T-helper 17 cell (primary cell): Measurements from ENCODE around the gene CLINT1. TPM values are rescaled to one million over a fixed set of nuclear protein-coding genes. Genes with fewer than 3 reads are reported as not detected.
A peak's percentile ranks its signal among the peaks of the same experiment; 100 is the strongest.

Experiments
- ATAC-seq: fragments of 150-1000 bp; cut with Tn5 transposase; 2 replicates; pipeline ENCODE4 v1.10.0; 2021; ENCODE audit warnings: mild to moderate bottlenecking, moderate library complexity
- DNase-seq, 3 donors: peaks; one replicate each; pipeline versions ENCODE4 v3.0.0 to v3.0.0-alpha.2; 2020 to 2021
- H3K9me3 ChIP-seq: one replicate; pipeline ENCODE4 v1.7.0; 2013; ENCODE audit warnings: low read length, mild to moderate bottlenecking; ENCODE audit not compliant: control insufficient read depth, poor library complexity, severe bottlenecking
- H3K27ac Mint-ChIP-seq: one replicate; pipeline ENCODE4 v1.8.0; 2022; ENCODE audit warnings: mild to moderate bottlenecking, moderate library complexity, mixed read lengths
- H3K27me3 Mint-ChIP-seq: one replicate; pipeline ENCODE4 v1.8.0; 2022; ENCODE audit warnings: mixed read lengths
- H3K36me3 Mint-ChIP-seq: one replicate; pipeline ENCODE4 v1.8.0; 2022; ENCODE audit warnings: low read depth, mixed read lengths
- H3K4me1 Mint-ChIP-seq: one replicate; pipeline ENCODE4 v1.8.0; 2022; ENCODE audit warnings: mild to moderate bottlenecking, mixed read lengths
- H3K4me3 Mint-ChIP-seq: one replicate; pipeline ENCODE4 v1.8.0; 2022; ENCODE audit warnings: mild to moderate bottlenecking, moderate library complexity, mixed read lengths
- total RNA-seq, 4 donors: library from RNA in 2 of 4; stranded (reverse) in 2 of 4; gene quantifications; one replicate each; pipeline ENCODE4 v1.2.3 and lab custom pipeline; 2022 to 2026

CLINT1 gene
- total RNA-seq, 2 donors from 2014 or later, result 92.7 to 102 TPM

- H3K36me3 Mint-ChIP-seq, result peaks cover 2% of the 10 kb centered on the region
- H3K4me1 Mint-ChIP-seq, result peaks cover 2% of the 10 kb centered on the region
- H3K9me3 ChIP-seq, result no peaks in the 10 kb centered on the region
- no peaks in the 10 kb centered on the region for H3K27me3 Mint-ChIP-seq
- no peak overlapping the region for H3K27ac Mint-ChIP-seq
- DNase-seq, result no peak
- no peak for ATAC-seq
- no peak overlapping the region for H3K4me3 Mint-ChIP-seq
These were observed 18.9 kb upstream of the CLINT1 start for GRCh38 chr5:157877821-157878220.

- Mint-ChIP-seq H3K27me3 (peaks cover 8% of the 10 kb centered on the region), H3K27ac (no peak overlapping the region), H3K4me1 (peaks cover 4% of the 10 kb centered on the region), H3K36me3 (no peaks in the 10 kb centered on the region), H3K4me3 (no peak overlapping the region)
- no peaks in the 10 kb centered on the region for H3K9me3 ChIP-seq
- ATAC-seq (no peak), DNase-seq (no peak)
These were observed 15.9 kb upstream of the CLINT1 start for GRCh38 chr5:157874861-157875260.

DNA sequence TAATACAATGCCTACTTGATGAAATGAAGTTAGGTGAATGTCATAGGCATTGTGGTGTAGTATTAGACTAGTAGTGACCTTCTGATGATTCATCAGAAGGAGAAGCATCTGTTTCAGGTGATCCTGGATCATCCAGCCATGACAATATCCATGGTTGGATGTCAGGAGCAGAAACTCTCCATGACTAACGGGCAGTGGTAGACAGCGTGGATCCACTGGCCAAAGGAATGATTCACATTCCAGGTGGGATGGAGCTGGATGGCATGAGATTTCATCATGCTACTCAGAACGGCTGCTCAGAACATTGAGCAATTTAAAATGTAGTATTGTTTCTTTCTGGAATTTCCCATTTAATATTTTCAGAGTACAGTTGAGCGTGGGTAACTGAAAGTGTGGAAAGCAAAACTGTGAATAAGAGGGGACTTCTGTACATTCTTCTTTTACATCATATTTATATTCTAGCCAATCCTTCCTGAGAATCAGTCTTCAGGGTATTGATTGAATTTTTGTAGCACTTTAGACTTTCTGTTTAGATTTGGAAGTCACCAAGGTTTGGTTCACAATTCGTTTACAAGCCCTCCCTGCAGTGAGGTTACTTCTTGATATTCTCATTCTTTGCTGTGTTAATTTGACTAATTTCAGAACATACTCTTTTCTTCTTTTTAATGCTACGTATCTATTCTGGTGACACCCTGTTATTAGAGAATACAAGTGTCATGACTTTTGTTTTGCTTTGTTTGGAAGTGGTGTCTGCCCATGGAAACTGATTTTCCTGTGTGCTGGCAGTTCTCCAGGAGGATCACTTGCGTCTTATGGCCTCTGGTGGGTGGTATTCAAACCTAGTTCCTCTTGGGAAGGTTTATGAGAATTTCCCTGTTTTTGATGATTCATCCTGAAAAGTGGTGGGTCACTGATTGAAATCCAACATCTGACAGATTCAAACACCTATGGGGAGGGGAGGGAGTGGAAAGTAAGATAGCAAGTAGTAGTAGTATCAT, 12.2 kb upstream of the CLINT1 start:
- H3K4me3 Mint-ChIP-seq, result no peak overlapping the region
- no peak overlapping the region for H3K27ac Mint-ChIP-seq
- H3K36me3 Mint-ChIP-seq, result no peaks in the 10 kb centered on the region
- H3K4me1 Mint-ChIP-seq, result peaks cover 4% of the 10 kb centered on the region
- ATAC-seq, result no peak
- no peaks in the 10 kb centered on the region for H3K9me3 ChIP-seq
- H3K27me3 Mint-ChIP-seq, result peaks cover 8% of the 10 kb centered on the region
- no peak for DNase-seq

DNA sequence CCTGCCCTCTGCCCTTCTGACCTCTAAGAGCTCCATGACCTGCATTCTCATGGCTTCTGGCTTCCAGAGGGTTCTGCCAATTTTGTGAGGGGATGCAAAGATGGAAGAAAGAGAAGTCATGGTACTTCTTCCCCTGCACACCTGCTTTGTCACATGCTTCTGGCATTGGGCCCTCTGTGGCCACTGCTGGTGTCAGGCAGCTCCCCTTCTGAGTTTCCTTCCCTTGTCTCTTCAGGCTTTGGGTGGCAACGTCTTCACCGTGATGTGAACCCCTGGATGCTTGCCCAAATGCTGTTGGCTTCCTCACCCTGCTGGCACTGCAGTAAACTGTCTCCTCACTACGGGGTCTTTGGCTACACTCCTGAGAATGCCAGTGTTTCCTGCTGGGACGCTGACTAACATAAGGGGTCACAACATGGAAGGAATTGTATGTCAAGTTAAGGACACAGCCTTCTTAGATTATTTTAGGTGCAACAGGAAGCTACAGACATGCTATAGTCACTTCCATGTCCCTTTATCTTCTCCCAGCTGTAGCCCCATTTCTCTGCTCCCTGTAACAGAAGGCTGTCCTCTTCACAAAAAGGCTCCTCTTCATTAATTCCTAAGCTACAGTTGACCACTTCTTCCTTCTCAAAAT, 8.9 kb upstream of the CLINT1 start:
- Mint-ChIP-seq H3K4me3 (no peak overlapping the region), H3K36me3 (no peaks in the 10 kb centered on the region), H3K27ac (no peak overlapping the region), H3K27me3 (peaks cover 8% of the 10 kb centered on the region), H3K4me1 (peaks cover 5% of the 10 kb centered on the region)
- DNase-seq, result no peak
- H3K9me3 ChIP-seq, result no peaks in the 10 kb centered on the region
- ATAC-seq, result no peak

- Mint-ChIP-seq H3K36me3 (no peaks in the 10 kb centered on the region), H3K27me3 (peaks cover 6% of the 10 kb centered on the region), H3K27ac (no peak overlapping the region), H3K4me3 (no peak overlapping the region), H3K4me1 (peaks cover 8% of the 10 kb centered on the region)
- no peaks in the 10 kb centered on the region for H3K9me3 ChIP-seq
- DNase-seq (no peak), ATAC-seq (no peak)
These were observed 7.6 kb upstream of the CLINT1 start for GRCh38 chr5:157866536-157866935.

- peaks cover 12% of the 10 kb centered on the region for H3K4me1 Mint-ChIP-seq
- H3K9me3 ChIP-seq, result no peaks in the 10 kb centered on the region
- ATAC-seq (no peak), DNase-seq (no peak)
- no peak overlapping the region for H3K27ac Mint-ChIP-seq
- no peaks in the 10 kb centered on the region for H3K27me3 Mint-ChIP-seq
- H3K36me3 Mint-ChIP-seq, result no peaks in the 10 kb centered on the region
- no peak overlapping the region for H3K4me3 Mint-ChIP-seq
These were observed 6.8 kb upstream of the CLINT1 start for GRCh38 chr5:157865781-157866180.

DNA sequence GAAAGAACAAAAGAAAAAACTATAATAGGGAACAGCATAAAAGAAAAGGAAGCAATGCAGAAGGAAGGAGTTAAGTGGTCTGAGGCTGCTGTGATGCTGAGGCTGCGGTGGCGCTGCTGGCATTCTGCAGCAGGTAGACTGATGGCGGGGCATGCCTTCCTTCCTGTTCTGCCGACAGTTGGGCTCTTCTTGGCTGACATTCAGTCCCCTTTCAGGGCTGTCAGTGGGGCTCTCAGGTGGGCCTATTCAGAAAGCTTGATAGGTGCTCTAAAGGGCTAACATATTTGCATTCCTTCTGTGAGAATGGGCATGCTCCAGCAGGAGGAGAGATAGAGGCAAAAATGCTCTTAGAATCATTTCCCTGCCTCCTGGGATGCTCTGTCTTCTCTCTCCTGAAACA, 5.1 kb upstream of the CLINT1 start:
- Mint-ChIP-seq H3K27ac (peak overlapping the region; percentile 66), H3K4me1 (peaks cover 23% of the 10 kb centered on the region)
- ATAC-seq, result no peak

DNA sequence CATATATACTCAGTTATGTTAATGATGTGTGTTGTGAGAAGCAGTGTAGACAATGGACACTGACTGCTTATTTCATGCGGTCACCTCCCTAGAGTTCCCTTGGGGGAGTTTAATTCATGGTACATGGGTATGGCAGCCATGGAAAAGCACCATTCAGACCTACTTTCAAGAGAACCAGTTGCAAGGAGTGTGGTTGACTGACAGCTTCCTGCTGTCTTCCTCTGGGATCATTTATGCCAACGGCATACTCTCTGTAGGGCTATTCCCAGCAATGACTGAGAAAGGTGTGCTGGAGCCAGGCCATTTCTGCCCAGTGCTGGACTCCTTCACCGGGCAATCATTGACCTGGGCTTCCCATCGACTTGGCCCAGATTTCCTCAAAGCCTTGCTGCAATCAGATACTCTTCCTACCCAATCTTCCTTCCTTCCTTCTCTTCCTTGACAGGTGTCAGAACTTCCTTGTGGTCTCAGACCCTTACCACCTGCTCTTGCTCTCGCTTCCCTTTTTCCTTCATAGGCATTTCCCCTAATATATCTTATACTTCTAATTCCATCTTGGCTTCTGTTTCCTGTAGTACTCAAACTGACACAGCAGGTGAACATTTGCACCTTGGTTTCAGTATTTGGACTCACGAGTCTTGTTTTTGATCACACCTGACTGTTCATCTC, 3.4 kb upstream of the CLINT1 start:
- peaks cover 5% of the 10 kb centered on the region for H3K36me3 Mint-ChIP-seq
- H3K4me1 Mint-ChIP-seq, result peaks cover 33% of the 10 kb centered on the region
- no peak overlapping the region for H3K27ac Mint-ChIP-seq

More for the DNA sequence above, 5.1 kb upstream of the CLINT1 start:
- Mint-ChIP-seq H3K27me3 (no peaks in the 10 kb centered on the region), H3K36me3 (no peaks in the 10 kb centered on the region), H3K4me3 (peak overlapping the region; percentile 49)
- H3K9me3 ChIP-seq, result no peaks in the 10 kb centered on the region
- DNase-seq, result no peak

DNA sequence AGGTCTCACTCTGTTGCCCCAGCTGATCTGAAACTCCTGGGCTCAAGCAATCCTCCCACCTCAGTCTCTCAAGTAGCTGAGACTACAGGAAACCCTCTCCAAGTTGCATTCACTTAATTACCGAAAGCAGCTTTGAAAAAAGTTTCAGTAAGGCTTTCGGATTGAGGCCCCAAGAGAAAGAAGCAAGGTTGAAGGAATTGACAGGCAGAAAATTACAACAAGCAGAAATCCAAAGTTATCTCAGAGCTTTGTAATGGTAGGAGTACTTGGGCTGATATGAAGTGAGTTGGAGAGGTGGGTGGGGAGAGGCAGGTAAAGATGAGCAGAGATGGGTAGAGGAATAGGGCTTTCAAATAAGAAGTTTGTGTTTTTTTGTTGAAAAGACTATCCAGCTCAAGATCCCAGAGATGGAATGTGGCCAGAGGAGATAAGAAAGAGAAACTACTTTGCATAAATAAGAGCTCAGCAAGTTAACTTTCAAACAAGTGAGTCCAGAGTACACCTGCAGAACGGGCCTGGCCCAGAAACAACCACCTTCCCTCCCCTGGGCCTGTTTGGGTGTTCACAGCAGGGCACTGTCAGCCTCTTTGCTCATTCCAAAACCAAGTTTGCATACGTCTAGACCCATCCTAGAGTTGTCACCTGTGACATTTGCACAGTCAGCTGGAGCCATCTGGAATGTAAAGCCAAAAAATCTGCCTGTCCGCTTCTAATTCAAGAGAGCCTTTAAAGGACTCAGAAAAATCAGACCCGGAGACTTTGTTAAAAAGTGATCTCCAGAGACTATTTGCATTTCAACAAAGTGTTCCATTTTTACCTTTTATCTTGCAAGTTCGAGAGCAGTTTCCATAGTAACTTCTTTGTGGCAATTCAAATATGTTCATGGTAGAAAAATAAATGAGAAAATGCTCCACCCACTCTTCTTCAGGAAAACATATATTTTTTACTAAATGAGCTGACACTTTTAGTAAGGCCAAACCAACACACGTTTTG, 2.2 kb upstream of the CLINT1 start:
- Mint-ChIP-seq H3K4me3 (peak overlapping the region; percentile 58), H3K36me3 (peaks cover 5% of the 10 kb centered on the region), H3K27ac (peak overlapping the region; percentile 92), H3K4me1 (peaks cover 40% of the 10 kb centered on the region), H3K27me3 (no peaks in the 10 kb centered on the region)
- DNase-seq (no peak), ATAC-seq (no peak)
- no peaks in the 10 kb centered on the region for H3K9me3 ChIP-seq

More for the DNA sequence above, 3.4 kb upstream of the CLINT1 start:
- DNase-seq (no peak), ATAC-seq (no peak)
- Mint-ChIP-seq H3K4me3 (no peak overlapping the region), H3K27me3 (no peaks in the 10 kb centered on the region)
- no peaks in the 10 kb centered on the region for H3K9me3 ChIP-seq

GRCh38 chr5:157859227-157859575, 256 bp upstream of the CLINT1 start:
- H3K36me3 Mint-ChIP-seq, result peaks cover 5% of the 10 kb centered on the region
- H3K27me3 Mint-ChIP-seq, result no peaks in the 10 kb centered on the region
- no peak for DNase-seq
- ATAC-seq, result no peak
- H3K9me3 ChIP-seq, result no peaks in the 10 kb centered on the region
- H3K4me3 Mint-ChIP-seq, result peak overlapping the region; percentile 98
- H3K27ac Mint-ChIP-seq, result peak overlapping the region; percentile 96
- H3K4me1 Mint-ChIP-seq, result peaks cover 50% of the 10 kb centered on the region

DNA sequence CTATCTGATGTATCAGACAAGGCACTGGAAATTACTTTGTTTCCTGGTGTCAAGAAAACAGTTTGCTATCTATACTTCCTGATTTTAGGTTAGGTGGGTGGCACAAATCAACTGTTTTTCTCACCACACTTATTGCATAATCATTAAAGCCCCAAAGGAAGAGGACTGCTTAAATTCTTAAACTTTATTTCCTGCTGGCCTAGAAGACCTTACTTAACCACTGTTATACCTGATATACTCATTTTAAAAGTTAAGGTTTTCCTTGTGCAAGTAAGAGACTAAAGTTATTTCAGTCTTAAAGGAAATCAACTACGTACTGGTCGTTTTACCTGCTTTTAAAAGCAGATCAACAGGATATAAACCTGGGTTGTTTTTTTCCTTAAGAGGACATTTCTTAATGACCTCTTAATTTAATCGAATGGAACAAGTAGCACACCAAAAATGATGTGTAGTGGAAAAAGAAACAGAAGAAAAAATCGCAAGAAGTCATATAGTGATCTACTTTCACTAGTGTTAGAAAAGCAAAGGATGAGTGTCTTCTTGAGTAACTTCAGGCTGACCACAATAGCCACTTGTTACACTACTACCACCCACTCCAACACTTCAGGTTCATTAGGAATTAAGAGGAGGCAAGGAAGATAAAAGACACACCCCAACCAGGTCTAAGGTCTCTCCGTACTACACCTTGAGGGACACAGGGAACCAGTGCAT, 974 bp downstream of the CLINT1 start:
- Mint-ChIP-seq H3K27me3 (no peaks in the 10 kb centered on the region), H3K4me3 (peak overlapping the region; percentile 98), H3K27ac (peak overlapping the region; percentile 96), H3K36me3 (peaks cover 5% of the 10 kb centered on the region), H3K4me1 (peaks cover 57% of the 10 kb centered on the region)
- peak; percentile 7 for ATAC-seq
- DNase-seq, result no peak
- H3K9me3 ChIP-seq, result no peaks in the 10 kb centered on the region

GRCh38 chr5:157855404-157855994, 3.4 kb downstream of the CLINT1 start:
- DNase-seq (no peak), ATAC-seq (no peak)
- Mint-ChIP-seq H3K27ac (no peak overlapping the region), H3K4me3 (peak overlapping the region; percentile 55), H3K36me3 (peaks cover 5% of the 10 kb centered on the region), H3K4me1 (peaks cover 51% of the 10 kb centered on the region), H3K27me3 (no peaks in the 10 kb centered on the region)
- no peaks in the 10 kb centered on the region for H3K9me3 ChIP-seq
